Measurements from ENCODE around the gene HINT1. TPM values are rescaled to one million over a fixed set of nuclear protein-coding genes. Genes with fewer than 3 reads are reported as not detected.

Gene HINT1
- total RNA-seq, 1 donor = 134 TPM

DNA sequence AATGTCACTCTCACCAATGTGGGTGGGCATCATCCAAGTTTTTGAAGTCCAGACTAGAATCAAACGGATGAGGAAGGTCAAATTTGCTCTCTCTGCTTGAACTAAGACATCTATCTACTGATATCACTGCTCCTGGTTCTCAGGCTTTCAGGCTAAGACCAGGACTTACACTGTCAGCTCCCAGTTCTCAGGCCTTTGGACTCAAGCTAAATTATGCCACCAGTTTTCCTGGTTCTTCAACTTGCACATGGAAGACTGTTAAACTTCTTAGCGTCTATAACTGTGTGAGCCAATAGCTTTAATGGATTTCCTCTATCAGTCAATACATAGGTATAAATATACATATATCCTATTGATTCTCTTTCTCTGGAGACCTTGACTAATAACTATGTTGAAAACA, 41.0 kb upstream of the HINT1 start:
- Histone ChIP-seq H3K4me1 (ENCODE audit: insufficient read depth, low read length) (no peaks in the 10 kb centered on the region), H2AFZ (ENCODE audit: low read length) (no peak overlapping the region), H3K4me2 (ENCODE audit: insufficient read depth, low read length) (no peak overlapping the region), H4K20me1 (ENCODE audit: insufficient read depth, low read length) (no peaks in the 10 kb centered on the region), H3K36me3 (ENCODE audit: insufficient read depth, low read length) (no peaks in the 10 kb centered on the region), H3K79me2 (ENCODE audit: insufficient read depth, low read length) (no peaks in the 10 kb centered on the region), H3K27me3 (ENCODE audit: insufficient read depth, low read length) (no peaks in the 10 kb centered on the region), H3K27ac (ENCODE audit: low read depth, low read length) (no peak overlapping the region), H3K4me3 (ENCODE audit: insufficient read depth, low read length) (no peak overlapping the region), H3K9me3 (ENCODE audit: low read depth, low read length) (no peaks in the 10 kb centered on the region)
- DNase-seq (ENCODE audit: insufficient read length, low spot score, missing footprints) = no peak
- TF ChIP-seq, protein P1, sequence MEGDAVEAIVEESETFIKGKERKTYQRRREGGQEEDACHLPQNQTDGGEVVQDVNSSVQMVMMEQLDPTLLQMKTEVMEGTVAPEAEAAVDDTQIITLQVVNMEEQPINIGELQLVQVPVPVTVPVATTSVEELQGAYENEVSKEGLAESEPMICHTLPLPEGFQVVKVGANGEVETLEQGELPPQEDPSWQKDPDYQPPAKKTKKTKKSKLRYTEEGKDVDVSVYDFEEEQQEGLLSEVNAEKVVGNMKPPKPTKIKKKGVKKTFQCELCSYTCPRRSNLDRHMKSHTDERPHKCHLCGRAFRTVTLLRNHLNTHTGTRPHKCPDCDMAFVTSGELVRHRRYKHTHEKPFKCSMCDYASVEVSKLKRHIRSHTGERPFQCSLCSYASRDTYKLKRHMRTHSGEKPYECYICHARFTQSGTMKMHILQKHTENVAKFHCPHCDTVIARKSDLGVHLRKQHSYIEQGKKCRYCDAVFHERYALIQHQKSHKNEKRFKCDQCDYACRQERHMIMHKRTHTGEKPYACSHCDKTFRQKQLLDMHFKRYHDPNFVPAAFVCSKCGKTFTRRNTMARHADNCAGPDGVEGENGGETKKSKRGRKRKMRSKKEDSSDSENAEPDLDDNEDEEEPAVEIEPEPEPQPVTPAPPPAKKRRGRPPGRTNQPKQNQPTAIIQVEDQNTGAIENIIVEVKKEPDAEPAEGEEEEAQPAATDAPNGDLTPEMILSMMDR (IDR thresholded peaks at IDR 0.05; ENCODE audit: extremely low read depth, low read depth, low read length) = no peak

DNA sequence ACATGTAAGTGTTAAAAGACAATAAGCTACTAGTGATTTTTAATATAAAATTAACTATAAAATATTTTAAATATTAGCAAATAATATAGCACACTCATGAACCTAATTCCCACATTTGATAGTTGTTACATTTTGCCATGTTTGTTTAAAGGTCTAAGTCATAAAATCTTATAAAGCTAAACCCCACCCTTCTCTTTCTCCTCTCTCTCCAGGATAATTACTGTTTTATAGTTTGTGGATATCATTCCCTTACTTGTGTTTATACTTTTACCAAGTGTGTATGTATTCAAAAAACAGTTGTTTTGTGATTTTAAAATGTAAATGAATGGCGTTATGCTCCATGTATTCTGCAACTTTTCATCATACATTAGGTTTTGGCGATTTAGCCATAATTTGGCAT, 39.9 kb upstream of the HINT1 start:
- no peaks in the 10 kb centered on the region for H3K27me3 ChIP-seq (ENCODE audit: insufficient read depth, low read length)
- no peaks in the 10 kb centered on the region for H3K79me2 ChIP-seq (ENCODE audit: insufficient read depth, low read length)
- no peak overlapping the region for H3K27ac ChIP-seq (ENCODE audit: low read depth, low read length)
- no peaks in the 10 kb centered on the region for H4K20me1 ChIP-seq (ENCODE audit: insufficient read depth, low read length)
- no peak overlapping the region for H3K4me2 ChIP-seq (ENCODE audit: insufficient read depth, low read length)
- no peaks in the 10 kb centered on the region for H3K9me3 ChIP-seq (ENCODE audit: low read depth, low read length)
- TF ChIP-seq, protein P1 (IDR thresholded peaks at IDR 0.05; ENCODE audit: extremely low read depth, low read depth, low read length) = no peak
- DNase-seq (ENCODE audit: insufficient read length, low spot score, missing footprints) = no peak
- H3K4me1 ChIP-seq (ENCODE audit: insufficient read depth, low read length) = no peaks in the 10 kb centered on the region
- H2AFZ ChIP-seq (ENCODE audit: low read length) = no peak overlapping the region
- no peak overlapping the region for H3K4me3 ChIP-seq (ENCODE audit: insufficient read depth, low read length)
- no peaks in the 10 kb centered on the region for H3K36me3 ChIP-seq (ENCODE audit: insufficient read depth, low read length)

DNA sequence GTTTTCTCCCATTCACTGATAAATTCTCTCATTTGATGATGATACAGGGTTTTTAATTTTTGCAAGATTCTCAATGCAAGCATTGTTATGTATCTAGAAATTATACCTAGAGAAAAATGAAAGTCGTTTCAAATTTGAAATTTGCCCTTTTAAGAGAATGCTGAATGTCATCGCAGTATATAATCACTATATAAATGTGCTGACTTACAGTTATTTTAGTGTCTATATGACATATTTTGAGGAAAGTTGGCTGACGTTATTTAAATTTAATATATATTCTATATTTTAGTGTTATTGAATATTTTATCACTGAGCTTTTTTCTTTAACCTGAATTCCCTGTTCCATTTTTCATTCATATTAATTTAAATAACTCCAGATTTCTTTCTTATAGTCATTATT, 35.5 kb upstream of the HINT1 start:
- H4K20me1 ChIP-seq (ENCODE audit: insufficient read depth, low read length) = no peaks in the 10 kb centered on the region
- no peaks in the 10 kb centered on the region for H3K9me3 ChIP-seq (ENCODE audit: low read depth, low read length)
- H3K79me2 ChIP-seq (ENCODE audit: insufficient read depth, low read length) = no peaks in the 10 kb centered on the region
- no peaks in the 10 kb centered on the region for H3K27me3 ChIP-seq (ENCODE audit: insufficient read depth, low read length)
- H3K36me3 ChIP-seq (ENCODE audit: insufficient read depth, low read length) = no peaks in the 10 kb centered on the region
- TF ChIP-seq, protein P1 (IDR thresholded peaks at IDR 0.05; ENCODE audit: extremely low read depth, low read depth, low read length) = no peak
- H3K4me1 ChIP-seq (ENCODE audit: insufficient read depth, low read length) = no peaks in the 10 kb centered on the region
- no peak overlapping the region for H3K27ac ChIP-seq (ENCODE audit: low read depth, low read length)
- no peak for DNase-seq (ENCODE audit: insufficient read length, low spot score, missing footprints)
- no peak overlapping the region for H3K4me3 ChIP-seq (ENCODE audit: insufficient read depth, low read length)
- no peak overlapping the region for H2AFZ ChIP-seq (ENCODE audit: low read length)
- H3K4me2 ChIP-seq (ENCODE audit: insufficient read depth, low read length) = no peak overlapping the region

DNA sequence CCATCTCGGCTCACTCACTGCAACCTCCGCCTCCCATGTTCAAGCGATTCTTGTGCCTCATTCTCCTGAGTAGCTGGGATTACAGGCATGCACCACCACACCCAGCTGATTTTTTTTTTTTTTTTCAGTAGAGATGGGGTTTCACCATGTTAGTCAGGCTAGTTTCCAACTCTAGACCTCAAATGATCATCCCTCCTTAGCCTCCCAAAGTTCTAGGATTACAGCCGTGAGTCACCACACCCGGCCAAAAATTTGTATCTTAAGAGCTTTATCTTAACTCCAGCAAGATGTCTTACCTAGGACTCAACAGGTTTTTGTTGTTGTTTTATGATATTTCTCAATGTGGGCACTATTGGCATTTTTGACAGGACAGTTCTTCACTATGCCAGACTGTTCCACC, 33.6 kb upstream of the HINT1 start:
- Histone ChIP-seq H3K4me3 (ENCODE audit: insufficient read depth, low read length) (no peak overlapping the region), H3K36me3 (ENCODE audit: insufficient read depth, low read length) (no peaks in the 10 kb centered on the region), H3K27me3 (ENCODE audit: insufficient read depth, low read length) (no peaks in the 10 kb centered on the region), H4K20me1 (ENCODE audit: insufficient read depth, low read length) (no peaks in the 10 kb centered on the region), H3K4me2 (ENCODE audit: insufficient read depth, low read length) (no peak overlapping the region), H3K27ac (ENCODE audit: low read depth, low read length) (no peak overlapping the region), H2AFZ (ENCODE audit: low read length) (no peak overlapping the region), H3K4me1 (ENCODE audit: insufficient read depth, low read length) (no peaks in the 10 kb centered on the region), H3K79me2 (ENCODE audit: insufficient read depth, low read length) (no peaks in the 10 kb centered on the region), H3K9me3 (ENCODE audit: low read depth, low read length) (no peaks in the 10 kb centered on the region)
- TF ChIP-seq, protein P1 (IDR thresholded peaks at IDR 0.05; ENCODE audit: extremely low read depth, low read depth, low read length) = no peak
- no peak for DNase-seq (ENCODE audit: insufficient read length, low spot score, missing footprints)

Data from osteoblast (primary cell).